Urothelium cell line (cell line): ENCODE data around the gene STAT3.
"Not testable (repeated sequence)": the region's sequence is repeated elsewhere in the genome, so short reads cannot be mapped to it uniquely, and the experiment has no call there.

Experiments
- DNase-seq: peaks from one replicate; pipeline ENCODE4 v3.0.0; 2011; ENCODE audit warnings: low spot score, mixed read lengths
- FAIRE-seq: peaks from 2 replicates; lab custom pipeline; 2011; peaks lifted over from hg19 to GRCh38; lab: Jason Lieb, UNC

STAT3 gene

DNA sequence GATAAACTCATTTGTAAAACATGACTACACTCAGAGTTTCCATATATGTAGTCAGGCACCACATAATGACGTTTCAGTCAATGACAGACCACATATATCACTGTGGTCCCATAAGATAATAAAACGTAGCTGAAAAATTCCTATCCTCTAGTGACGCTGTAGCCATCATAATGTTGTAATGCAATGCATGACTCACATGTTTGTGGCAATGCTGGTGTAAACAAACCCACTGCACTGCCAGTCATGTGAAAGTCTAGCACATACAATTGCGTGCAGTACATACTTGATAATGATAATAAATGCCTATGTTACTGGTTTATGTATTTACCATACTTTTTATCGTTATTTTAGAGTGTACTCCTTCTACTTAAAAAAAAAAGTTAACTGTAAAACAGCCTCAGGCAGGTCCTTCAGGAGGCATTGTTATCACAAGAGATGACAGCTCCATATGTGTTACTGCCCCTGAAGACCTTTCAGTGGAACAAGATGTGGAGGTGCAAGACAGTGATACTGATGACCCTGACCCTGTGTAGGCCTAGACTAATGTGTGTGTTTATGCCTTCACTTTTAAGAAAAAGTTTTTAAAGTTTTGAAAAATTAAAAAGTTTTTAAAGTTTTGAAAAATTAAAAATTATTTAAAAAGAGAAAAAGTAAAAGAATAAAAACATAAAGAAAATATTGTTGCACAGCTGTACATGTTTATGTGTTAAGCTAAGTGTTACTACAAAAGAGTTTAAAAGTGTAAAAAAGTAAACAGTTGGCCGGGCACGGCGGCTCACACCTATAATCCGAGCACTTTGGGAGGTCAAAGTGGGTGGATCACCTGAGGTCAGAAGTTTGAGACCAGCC is 121.1 kb downstream of the STAT3 start:
- FAIRE-seq = no peak

GRCh38 chr17:42266462-42266861 is 121.8 kb downstream of the STAT3 start:
- no peak for DNase-seq
- FAIRE-seq = no peak

More for the DNA sequence above, 121.1 kb downstream of the STAT3 start:
- no peak for DNase-seq

DNA sequence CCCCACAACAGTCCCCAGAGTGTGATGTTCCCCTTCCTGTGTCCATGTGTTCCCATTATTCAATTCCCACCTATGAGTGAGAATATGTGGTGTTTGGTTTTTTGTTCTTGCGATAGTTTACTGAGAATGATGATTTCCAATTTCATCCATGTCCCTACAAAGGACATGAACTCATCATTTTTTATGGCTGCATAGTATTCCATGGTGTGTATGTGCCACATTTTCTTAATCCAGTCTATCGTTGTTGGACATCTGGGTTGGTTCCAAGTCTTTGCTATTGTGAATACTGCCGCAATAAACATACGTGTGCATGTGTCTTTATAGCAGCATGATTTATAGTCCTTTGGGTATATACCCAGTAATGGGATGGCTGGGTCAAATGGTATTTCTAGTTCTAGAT is 123.9 kb downstream of the STAT3 start:
- DNase-seq, FAIRE-seq: not testable (repeated sequence)
